PC-3 (cell line): ENCODE results near the gene STAMBPL1. TPM values are rescaled to one million over a fixed set of nuclear protein-coding genes. Genes with fewer than 3 reads are reported as not detected.

Experiments used
- ATAC-seq: fragments of 200-7000 bp; cut with Tn5 transposase; 2 replicates; pipeline ENCODE4 v1.9.1; 2020; ENCODE audit warnings: mild to moderate bottlenecking, moderate library complexity
- BruUV-seq: library from RNA; stranded (reverse); fragments of 400-500 nt; replicated peaks from 2 replicates; lab custom pipeline; 2021; lab: Mats Ljungman, UMichigan
- CTCF ChIA-PET: fragments of 300-600 bp; sonication (Branson Sonifier 250); formaldehyde crosslinking; loops from one replicate; lab custom pipeline; 2022; ENCODE audit warnings: antibody characterized with exemption; lab: Charles Lee
- POLR2A ChIA-PET: fragments of 300-600 bp; sonication (Branson Sonifier 250); formaldehyde crosslinking; loops from one replicate; lab custom pipeline; 2022; ENCODE audit warnings: antibody characterized with exemption; ENCODE audit not compliant: unreplicated experiment; lab: Charles Lee
- DNase-seq: peaks from one replicate; pipeline ENCODE4 v3.0.0-alpha.2; 2015
- H2AFZ ChIP-seq: fragments of 300-600 bp; sonication (generic); 2 replicates; pipeline ENCODE4 v1.6.0; 2016; ENCODE audit warnings: antibody characterized with exemption, low read length
- H3F3A ChIP-seq: fragments of 300-600 bp; sonication (generic); one replicate; pipeline ENCODE4 v1.6.0; 2017; ENCODE audit warnings: antibody characterized with exemption, low read length, control low read depth, mild to moderate bottlenecking; ENCODE audit not compliant: unreplicated experiment
- H3K27ac ChIP-seq: fragments of 300-600 bp; sonication (generic); 2 replicates; pipeline ENCODE4 v1.5.1; 2016; ENCODE audit warnings: mild to moderate bottlenecking, low read length
- H3K27me3 ChIP-seq: fragments of 300-600 bp; sonication (generic); 2 replicates; pipeline ENCODE4 v1.6.1; 2016; ENCODE audit warnings: low read length, mixed read lengths
- H3K36me3 ChIP-seq: fragments of 300-600 bp; sonication (generic); 2 replicates; pipeline ENCODE4 v1.6.1; 2016; ENCODE audit warnings: low read depth, mixed run types, low read length, mixed read lengths
- H3K4me1 ChIP-seq: fragments of 300-600 bp; sonication (generic); 2 replicates; pipeline ENCODE4 v1.5.1; 2016; ENCODE audit warnings: low read length; ENCODE audit not compliant: insufficient read depth
- H3K4me2 ChIP-seq: fragments of 300-600 bp; sonication (generic); 2 replicates; pipeline ENCODE4 v1.6.0; 2016; ENCODE audit warnings: low read length
- H3K4me3 ChIP-seq: fragments of 300-600 bp; sonication (generic); 2 replicates; pipeline ENCODE4 v1.5.1; 2016; ENCODE audit warnings: mild to moderate bottlenecking, low read length, mixed read lengths
- H3K79me2 ChIP-seq: fragments of 300-600 bp; sonication (generic); 2 replicates; pipeline ENCODE4 v1.6.1; 2017; ENCODE audit warnings: low read length, mixed read lengths
- H3K9ac ChIP-seq: fragments of 300-600 bp; sonication (generic); 2 replicates; pipeline ENCODE4 v1.6.0; 2016; ENCODE audit warnings: mild to moderate bottlenecking, low read length
- H3K9me2 ChIP-seq: fragments of 300-600 bp; sonication (generic); replicated peaks from 2 replicates; pipeline ENCODE4 v1.6.1; 2016; ENCODE audit warnings: mixed run types, low read length, mixed read lengths
- H3K9me3 ChIP-seq: fragments of 300-600 bp; sonication (generic); 2 replicates; pipeline ENCODE4 v1.6.1; 2016; ENCODE audit warnings: low read length, mixed read lengths
- H4K20me1 ChIP-seq: fragments of 300-600 bp; sonication (generic); 2 replicates; pipeline ENCODE4 v1.6.1; 2016; ENCODE audit warnings: low read length, mixed read lengths
- EZH2 ChIP-seq: fragments of 300-600 bp; sonication (generic); IDR thresholded peaks from one replicate; pipeline ENCODE4 v1.6.1; 2017; ENCODE audit warnings: antibody characterized with exemption, mild to moderate bottlenecking, low read length; ENCODE audit not compliant: unreplicated experiment
- EZH2phosphoT487 ChIP-seq: fragments of 300-600 bp; sonication (generic); IDR thresholded peaks from 2 replicates; pipeline ENCODE4 v1.6.1; 2018; ENCODE audit warnings: mild to moderate bottlenecking, antibody characterized with exemption, low read length, borderline replicate concordance
- intact Hi-C: fragments of 100-400 bp; cut with micrococcal nuclease; formaldehyde crosslinking; loops from 2 replicates; pipeline ENCODE4 v1.9.0; 2023
- total RNA-seq: library from RNA; depleted of rRNA; stranded (reverse); fragments of >200 nt; gene quantifications from 2 replicates; pipeline ENCODE4 v1.2.3, GENCODE V29; 2014
- TF ChIP-seq, protein P1 (sequence below): fragments of 300-600 bp; sonication (generic); conservative IDR thresholded peaks from 2 replicates; pipeline ENCODE4 v1.5.1; 2017; ENCODE audit warnings: antibody characterized with exemption, low read depth, mild to moderate bottlenecking, low read length

STAMBPL1 gene
- total RNA-seq, 1 experiment from 2014 or later: 19.5 TPM

DNA sequence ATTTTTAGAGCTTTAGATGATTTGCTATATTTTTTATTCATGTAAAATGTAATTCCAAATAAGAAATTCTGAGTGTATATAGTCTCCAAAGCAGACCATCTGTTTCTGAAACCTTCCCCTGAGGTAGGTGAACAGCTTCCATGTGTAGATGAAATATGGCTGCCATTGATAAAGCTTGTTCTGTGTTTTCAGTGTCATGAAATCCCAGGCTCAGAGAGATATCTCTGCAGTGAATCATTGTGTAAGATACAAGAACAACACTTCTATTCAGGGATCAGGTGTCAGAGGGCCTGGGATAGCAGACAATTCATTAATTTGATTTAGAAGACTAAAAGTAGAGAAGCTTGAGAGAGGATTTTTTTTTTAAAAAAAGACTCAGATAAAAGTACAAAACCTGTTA lies 43.5 kb downstream of the STAMBPL1 start:
- TF ChIP-seq, protein P1, sequence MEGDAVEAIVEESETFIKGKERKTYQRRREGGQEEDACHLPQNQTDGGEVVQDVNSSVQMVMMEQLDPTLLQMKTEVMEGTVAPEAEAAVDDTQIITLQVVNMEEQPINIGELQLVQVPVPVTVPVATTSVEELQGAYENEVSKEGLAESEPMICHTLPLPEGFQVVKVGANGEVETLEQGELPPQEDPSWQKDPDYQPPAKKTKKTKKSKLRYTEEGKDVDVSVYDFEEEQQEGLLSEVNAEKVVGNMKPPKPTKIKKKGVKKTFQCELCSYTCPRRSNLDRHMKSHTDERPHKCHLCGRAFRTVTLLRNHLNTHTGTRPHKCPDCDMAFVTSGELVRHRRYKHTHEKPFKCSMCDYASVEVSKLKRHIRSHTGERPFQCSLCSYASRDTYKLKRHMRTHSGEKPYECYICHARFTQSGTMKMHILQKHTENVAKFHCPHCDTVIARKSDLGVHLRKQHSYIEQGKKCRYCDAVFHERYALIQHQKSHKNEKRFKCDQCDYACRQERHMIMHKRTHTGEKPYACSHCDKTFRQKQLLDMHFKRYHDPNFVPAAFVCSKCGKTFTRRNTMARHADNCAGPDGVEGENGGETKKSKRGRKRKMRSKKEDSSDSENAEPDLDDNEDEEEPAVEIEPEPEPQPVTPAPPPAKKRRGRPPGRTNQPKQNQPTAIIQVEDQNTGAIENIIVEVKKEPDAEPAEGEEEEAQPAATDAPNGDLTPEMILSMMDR: no peak
- no peak for TF ChIP-seq EZH2phosphoT487
- H3K36me3 ChIP-seq: no peaks in the 10 kb centered on the region
- no TSS peak for BruUV-seq
- H3K27me3 ChIP-seq: no peaks in the 10 kb centered on the region
- H4K20me1 ChIP-seq: no peaks in the 10 kb centered on the region
- H3K4me2 ChIP-seq: no peak overlapping the region
- intact Hi-C loops: no loop called here
- ChIA-PET CTCF (interaction anchor here (0.6 kb wide), 1 partner anchor 65 kb away, joined by 8 read pairs; no protein-coding TSS in a partner anchor), POLR2A (no interaction called here)
- no peak overlapping the region for H3K4me3 ChIP-seq
- H3K9ac ChIP-seq: no peak overlapping the region
- no peaks in the 10 kb centered on the region for H3F3A ChIP-seq
- no peaks in the 10 kb centered on the region for H3K4me1 ChIP-seq
- H3K79me2 ChIP-seq: no peaks in the 10 kb centered on the region
- no peaks in the 10 kb centered on the region for H3K9me2 ChIP-seq
- no peak overlapping the region for H3K27ac ChIP-seq
- no peaks in the 10 kb centered on the region for H3K9me3 ChIP-seq
- no peak overlapping the region for H2AFZ ChIP-seq
- ATAC-seq (no peak), DNase-seq (no peak)

DNA sequence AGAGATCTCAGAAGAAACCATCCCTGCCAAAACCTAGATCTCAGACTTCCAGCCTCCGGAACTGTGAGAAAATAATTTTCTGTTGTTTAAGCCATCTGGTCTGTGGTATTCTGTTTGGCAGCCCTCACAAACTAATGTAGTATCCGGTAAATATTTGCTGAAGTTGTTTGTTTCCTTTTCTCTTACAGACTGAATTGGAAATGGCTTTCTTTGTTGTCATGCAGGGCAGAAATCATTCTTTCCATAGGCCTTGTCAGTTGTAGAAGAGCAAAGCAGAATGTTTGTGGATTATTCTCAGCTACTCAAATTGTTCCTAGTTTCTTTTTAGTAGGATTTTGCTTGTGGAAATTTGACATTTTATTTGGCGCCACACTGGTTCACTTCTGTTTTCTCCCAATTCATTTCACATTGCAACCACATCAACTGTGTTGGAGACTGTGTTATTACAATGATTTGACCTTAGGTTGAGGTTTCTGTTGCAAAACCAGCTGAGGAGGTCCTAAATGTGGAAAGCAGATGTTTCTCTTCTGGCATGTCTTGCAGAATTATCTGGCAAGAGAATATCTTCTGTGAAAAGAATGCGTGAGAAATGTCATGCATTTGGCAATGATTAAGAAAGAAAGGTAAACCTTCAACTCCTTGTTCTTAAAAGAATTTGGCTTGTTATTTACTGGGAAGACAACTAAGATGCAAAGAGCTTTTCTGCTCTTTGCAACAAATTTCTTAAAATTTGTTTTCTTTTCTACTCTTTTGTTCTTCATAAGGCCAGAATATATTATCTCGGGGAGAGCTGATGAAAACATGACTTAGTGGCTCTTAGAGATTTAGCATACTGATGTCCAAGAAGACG lies 46.7 kb downstream of the STAMBPL1 start:
- POLR2A ChIA-PET: no interaction called here
- BruUV-seq: no TSS peak
- H3K36me3 ChIP-seq: no peaks in the 10 kb centered on the region
- CTCF ChIA-PET: no interaction called here
- ATAC-seq: no peak
- no peak for DNase-seq
- no peak overlapping the region for H3K9ac ChIP-seq
- H3K9me3 ChIP-seq: no peaks in the 10 kb centered on the region
- H3K4me3 ChIP-seq: no peak overlapping the region
- H2AFZ ChIP-seq: no peak overlapping the region
- no peaks in the 10 kb centered on the region for H3K27me3 ChIP-seq
- H3K79me2 ChIP-seq: no peaks in the 10 kb centered on the region
- intact Hi-C loops: no loop called here
- H3K9me2 ChIP-seq: no peaks in the 10 kb centered on the region
- no peak overlapping the region for H3K4me2 ChIP-seq
- no peaks in the 10 kb centered on the region for H3F3A ChIP-seq
- no peaks in the 10 kb centered on the region for H4K20me1 ChIP-seq
- TF ChIP-seq EZH2: no peak
- TF ChIP-seq, protein P1: no peak
- TF ChIP-seq EZH2phosphoT487: no peak
- no peaks in the 10 kb centered on the region for H3K4me1 ChIP-seq
- no peak overlapping the region for H3K27ac ChIP-seq

DNA sequence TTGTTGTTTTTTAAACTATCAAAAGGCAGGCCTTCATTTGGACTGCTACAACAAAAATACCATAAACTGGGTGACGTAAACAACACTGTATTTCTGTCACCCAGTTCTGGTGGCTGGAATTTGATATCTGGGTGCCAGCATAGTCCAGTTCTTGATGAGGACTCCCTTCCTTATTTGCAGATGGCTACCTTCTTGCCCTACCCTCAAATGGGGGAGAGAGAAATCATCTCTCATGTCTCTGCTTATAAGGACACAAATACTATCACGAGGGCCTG lies 47.3 kb downstream of the STAMBPL1 start:
- Histone ChIP-seq H3K79me2 (no peaks in the 10 kb centered on the region), H2AFZ (no peak overlapping the region), H3K27ac (no peak overlapping the region), H3K9ac (no peak overlapping the region), H3K36me3 (no peaks in the 10 kb centered on the region), H3K4me1 (peaks cover 2% of the 10 kb centered on the region), H4K20me1 (no peaks in the 10 kb centered on the region), H3F3A (no peaks in the 10 kb centered on the region), H3K4me2 (no peak overlapping the region), H3K4me3 (no peak overlapping the region), H3K27me3 (no peaks in the 10 kb centered on the region), H3K9me3 (no peaks in the 10 kb centered on the region), H3K9me2 (no peaks in the 10 kb centered on the region)
- ATAC-seq: no peak
- TF ChIP-seq EZH2phosphoT487: no peak
- TF ChIP-seq, protein P1: no peak
- TF ChIP-seq EZH2: no peak
- BruUV-seq: no TSS peak
- ChIA-PET POLR2A (no interaction called here), CTCF (no interaction called here)
- no peak for DNase-seq
- intact Hi-C loops: no loop called here
